Measurements from ENCODE around the gene PHLPP1.
"Not testable (repeated sequence)": the region's sequence is repeated elsewhere in the genome, so short reads cannot be mapped to it uniquely, and the experiment has no call there.

The PHLPP1 gene

DNA sequence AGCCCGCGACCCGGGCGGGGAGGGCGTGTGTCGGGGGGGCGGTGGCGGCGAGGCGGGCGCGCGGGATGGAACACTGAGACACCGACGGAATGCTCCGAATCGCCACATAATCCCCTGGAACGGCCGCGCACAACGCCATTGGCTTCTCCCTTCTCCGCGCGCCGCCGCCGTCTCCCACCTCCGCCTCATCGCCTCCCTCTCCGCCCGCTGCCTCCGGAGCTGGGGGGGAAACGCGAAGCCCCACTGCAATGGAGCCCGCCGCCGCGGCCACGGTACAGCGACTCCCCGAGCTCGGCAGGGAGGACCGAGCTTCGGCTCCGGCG, at the start of gene PHLPP1:
Gene PHLPP1 (plus strand): TSS at position 106 of the 323 bp plus-strand sequence. CDS start 143 bp downstream, at position 249.
- DNase-seq (ENCODE audit: low spot score): no peak

DNA sequence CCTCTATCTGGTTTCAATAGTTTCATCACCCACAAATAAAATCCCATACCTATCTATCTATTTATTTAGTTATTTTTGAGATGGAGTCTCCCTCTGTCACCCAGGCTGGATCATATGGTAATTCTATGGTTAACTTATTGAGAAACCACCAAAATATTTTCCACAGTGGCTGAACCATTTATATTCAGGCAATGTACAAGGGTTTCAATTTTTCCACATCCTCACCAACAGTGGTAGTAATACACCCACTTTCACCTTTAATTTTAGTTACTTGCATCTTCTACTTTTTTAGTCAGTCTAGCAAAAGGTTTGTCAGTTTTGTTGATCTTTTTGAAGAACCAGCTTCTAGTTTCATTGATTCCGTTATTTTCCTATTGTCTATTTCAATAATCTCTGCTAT, 46.1 kb upstream of the PHLPP1 start:
- DNase-seq (ENCODE audit: low spot score): no peak

GRCh38 chr18:62670573-62670972, 44.8 kb upstream of the PHLPP1 start:
- no peak for DNase-seq (ENCODE audit: low spot score)

DNA sequence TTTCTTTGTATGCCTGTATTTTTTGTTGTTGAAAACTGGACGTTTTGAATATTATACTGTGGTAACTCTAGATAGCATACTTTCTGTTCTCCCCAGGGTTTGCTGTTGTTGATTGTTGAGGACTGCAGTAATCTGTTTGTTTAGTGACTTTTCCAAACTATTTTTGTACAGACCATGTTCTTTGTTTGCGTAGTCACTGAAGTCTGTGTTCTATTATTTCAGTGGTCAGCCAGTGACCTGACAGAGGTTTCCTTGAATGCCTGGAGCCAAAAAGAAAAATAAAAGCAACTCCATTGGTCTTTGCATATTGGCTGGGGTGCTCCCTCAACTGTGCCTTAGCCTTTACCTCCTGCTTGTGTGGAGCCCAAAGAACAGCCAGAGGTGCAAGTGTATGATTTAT, 42.7 kb upstream of the PHLPP1 start:
- DNase-seq (ENCODE audit: low spot score): no peak

GRCh38 chr18:62678847-62679485, 36.4 kb upstream of the PHLPP1 start:
- no peak for DNase-seq (ENCODE audit: low spot score)

- no peak for DNase-seq (ENCODE audit: low spot score)
These were observed 33.0 kb upstream of the PHLPP1 start for GRCh38 chr18:62682371-62682770.

GRCh38 chr18:62683935-62684334, 31.4 kb upstream of the PHLPP1 start:
- no peak for DNase-seq (ENCODE audit: low spot score)

GRCh38 chr18:62688743-62689317, 26.5 kb upstream of the PHLPP1 start:
- DNase-seq (ENCODE audit: low spot score): no peak

GRCh38 chr18:62690236-62690815, 25.0 kb upstream of the PHLPP1 start:
- DNase-seq (ENCODE audit: low spot score): no peak

DNA sequence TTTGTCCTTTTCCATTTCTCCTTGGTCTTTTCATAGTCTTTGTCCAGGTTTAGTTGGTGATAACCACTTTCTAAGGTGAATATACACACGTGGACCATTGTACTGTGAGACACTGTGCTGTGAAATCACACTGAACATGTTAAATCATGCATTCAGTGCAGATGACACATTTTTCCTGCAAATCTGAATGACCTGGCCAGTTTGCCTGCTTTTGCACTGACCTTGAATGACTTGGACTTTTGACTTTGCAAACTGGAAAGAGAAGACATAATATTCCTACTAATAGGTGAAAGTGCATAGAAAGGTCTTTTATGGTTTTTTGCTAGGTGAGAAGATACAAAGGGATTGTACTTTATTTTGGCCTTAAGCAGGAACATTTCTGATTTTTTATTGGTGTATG, 21.7 kb upstream of the PHLPP1 start:
- no peak for DNase-seq (ENCODE audit: low spot score)

- DNase-seq (ENCODE audit: low spot score): no peak
These were observed 17.7 kb upstream of the PHLPP1 start for GRCh38 chr18:62697636-62698035.

- no peak for DNase-seq (ENCODE audit: low spot score)
These were observed 13.1 kb upstream of the PHLPP1 start for GRCh38 chr18:62702259-62702658.

- not testable (repeated sequence) for DNase-seq (ENCODE audit: low spot score)
These were observed 8.5 kb upstream of the PHLPP1 start for GRCh38 chr18:62706879-62707278.

GRCh38 chr18:62709908-62710307, 5.4 kb upstream of the PHLPP1 start:
- DNase-seq (ENCODE audit: low spot score): not testable (repeated sequence)

GRCh38 chr18:62710417-62710816, 4.9 kb upstream of the PHLPP1 start:
- DNase-seq (ENCODE audit: low spot score): no peak

- no peak for DNase-seq (ENCODE audit: low spot score)
These were observed 3.6 kb upstream of the PHLPP1 start for GRCh38 chr18:62711781-62712180.

DNA sequence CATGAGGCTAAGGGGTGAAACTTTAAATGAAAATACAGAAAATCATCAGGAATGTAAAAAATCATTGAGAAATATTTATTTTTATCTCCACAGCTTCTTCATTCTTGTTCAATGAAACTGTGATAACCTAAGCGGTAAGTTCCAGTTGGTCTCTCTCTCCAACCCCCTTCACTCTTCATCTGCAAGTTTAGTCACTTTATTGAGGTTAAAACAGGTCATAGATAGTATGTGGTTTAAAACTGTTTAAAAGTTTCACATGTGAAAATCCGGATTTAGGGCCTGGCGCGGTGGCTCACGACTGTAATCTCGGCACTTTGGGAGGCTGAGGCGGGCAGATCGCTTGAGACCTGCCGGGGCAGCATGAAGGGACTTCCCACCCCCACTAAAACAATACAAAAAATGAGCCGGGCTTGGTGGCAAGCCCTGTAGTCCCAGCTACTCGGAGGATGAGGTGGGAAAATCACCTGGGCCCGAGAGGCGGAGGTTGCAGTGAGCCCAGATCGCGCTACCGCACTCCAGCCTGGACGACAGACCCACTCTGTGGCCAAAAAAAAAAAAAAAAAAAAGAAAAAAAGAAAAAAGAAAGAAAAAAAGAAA, 1.6 kb upstream of the PHLPP1 start:
- no peak for DNase-seq (ENCODE audit: low spot score)

DNA sequence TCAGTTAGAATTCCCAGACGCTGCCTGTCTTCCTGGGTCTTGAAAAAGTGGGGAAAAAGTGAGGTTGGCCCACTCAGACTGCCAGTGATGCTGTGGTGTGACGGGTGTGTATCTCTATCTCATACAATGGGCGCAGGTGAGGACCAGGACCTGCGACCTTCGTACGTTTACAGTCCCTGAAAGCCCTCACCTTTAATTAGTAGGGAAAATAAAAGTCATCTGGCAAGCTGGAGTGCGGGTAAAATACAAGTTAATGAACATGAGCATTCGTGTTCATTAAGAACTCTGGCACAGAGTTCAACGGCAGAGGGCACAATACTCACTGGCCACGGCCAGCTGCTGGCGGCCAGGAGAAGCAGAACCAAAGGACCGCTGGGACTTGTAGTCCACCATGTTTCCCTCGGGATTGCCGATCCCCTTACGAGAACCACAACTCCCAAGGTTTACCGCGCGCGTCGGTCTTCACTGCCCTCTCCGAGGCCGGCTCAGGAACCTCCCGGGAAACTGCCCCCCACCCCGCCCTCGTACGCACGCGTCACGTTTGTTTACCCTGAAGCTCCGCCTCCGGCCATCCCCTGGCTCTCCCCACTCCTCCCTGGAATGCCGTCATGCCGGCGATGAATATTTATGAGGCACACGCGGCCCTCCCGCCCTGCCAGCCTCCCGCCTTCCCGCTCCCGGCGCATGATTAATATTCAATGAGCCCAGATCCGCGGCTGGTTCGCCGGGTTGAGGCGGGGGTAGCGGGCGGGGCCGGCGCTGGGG, 488 bp upstream of the PHLPP1 start:
- DNase-seq (ENCODE audit: low spot score): peak; percentile 97

DNA sequence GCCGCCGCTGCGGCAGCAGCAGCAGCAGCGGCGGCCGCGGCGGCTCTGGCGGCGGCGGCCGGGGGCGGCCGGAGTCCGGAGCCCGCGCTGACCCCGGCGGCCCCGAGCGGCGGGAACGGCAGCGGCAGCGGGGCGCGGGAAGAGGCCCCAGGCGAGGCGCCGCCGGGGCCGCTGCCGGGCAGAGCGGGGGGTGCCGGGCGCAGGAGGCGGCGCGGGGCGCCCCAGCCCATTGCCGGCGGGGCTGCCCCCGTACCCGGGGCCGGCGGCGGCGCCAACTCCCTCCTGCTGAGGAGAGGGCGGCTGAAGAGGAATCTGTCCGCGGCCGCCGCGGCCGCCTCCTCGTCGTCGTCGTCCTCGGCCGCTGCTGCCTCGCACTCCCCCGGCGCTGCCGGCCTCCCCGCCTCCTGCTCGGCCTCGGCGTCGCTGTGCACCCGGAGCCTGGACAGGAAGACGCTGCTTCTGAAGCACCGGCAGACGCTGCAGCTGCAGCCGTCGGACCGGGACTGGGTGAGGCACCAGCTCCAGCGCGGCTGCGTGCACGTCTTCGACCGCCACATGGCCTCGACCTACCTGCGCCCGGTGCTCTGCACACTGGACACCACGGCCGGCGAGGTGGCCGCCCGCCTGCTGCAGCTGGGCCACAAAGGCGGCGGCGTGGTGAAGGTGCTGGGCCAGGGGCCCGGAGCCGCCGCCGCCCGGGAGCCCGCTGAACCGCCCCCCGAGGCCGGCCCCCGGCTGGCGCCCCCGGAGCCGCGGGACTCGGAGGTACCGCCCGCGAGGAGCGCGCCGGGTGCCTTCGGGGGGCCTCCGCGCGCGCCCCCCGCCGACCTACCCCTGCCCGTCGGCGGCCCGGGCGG, 646 bp downstream of the PHLPP1 start:
- no peak for DNase-seq (ENCODE audit: low spot score)

GRCh38 chr18:62716619-62717168, 1.4 kb downstream of the PHLPP1 start:
- DNase-seq (ENCODE audit: low spot score): no peak

DNA sequence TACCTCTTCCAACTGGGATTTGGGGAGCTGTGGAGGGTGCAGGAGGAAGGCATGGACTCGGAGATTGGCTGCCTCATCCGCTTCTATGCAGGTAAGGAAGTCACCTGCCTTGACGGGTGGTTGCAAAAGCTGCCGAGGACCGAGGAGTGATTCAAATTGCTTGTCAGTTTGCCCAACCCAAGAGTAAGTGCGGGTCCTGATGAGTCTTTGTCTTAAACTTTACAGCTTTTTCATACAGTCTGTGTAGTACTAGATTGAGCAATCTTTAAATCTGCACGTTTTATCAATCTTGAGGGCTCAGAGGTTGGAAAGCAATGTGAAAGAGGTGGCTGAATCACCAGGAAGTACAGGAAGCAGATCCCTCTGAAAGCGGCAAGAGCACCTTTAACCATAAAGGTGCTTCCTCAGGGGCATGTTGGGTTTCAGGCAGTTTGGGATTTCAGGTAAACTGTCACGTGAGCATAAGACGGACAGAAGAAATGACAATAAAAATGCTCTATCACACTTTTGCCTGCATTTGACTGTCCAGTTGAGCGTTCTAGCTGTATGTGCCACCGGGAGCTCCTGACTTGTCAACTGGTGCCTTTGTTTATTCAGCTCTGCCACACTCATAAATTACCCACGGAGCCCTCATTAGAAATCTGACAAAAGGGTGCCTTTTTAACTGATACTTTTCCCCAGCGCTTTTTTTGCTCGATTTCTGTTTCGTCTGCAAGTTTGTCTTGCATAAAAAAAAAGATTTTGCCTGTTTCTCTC, 2.0 kb downstream of the PHLPP1 start:
- peak; percentile 24 for DNase-seq (ENCODE audit: low spot score)

Measured in hematopoietic multipotent progenitor cell treated with erythropoietin and hydrocortisone succinate and interleukin-3 and kit ligand, for 17 days (in vitro differentiated cells).